ENCODE measurements around the gene ANK3.

GRCh38 chr10:60332371-60332770 is 57.3 kb downstream of the ANK3 start:
- no peak for TF ChIP-seq CTCF (IDR thresholded peaks at IDR 0.05 in 8 of 11, conservative IDR thresholded peaks at IDR 0.05 in 3 of 11)
- no peak for TF ChIP-seq POLR2A (IDR thresholded peaks at IDR 0.05)
- TF ChIP-seq POLR2AphosphoS5 (IDR thresholded peaks at IDR 0.05): no peak

All from spleen (tissue), 7 donors.